HEK293T (cell line): ENCODE data around the gene TENT4A.

Experiments
- ARNT ChIP-seq: fragments of 450-650 bp; IDR thresholded peaks from 2 replicates; pipeline ENCODE4 v1.6.1; 2017; ENCODE audit warnings: mild to moderate bottlenecking
- HDGF ChIP-seq: fragments of 450-650 bp; IDR thresholded peaks from 2 replicates; pipeline ENCODE4 v1.6.1; 2017; ENCODE audit warnings: antibody characterized with exemption, borderline replicate concordance
- LEF1 ChIP-seq: fragments of 450-650 bp; IDR thresholded peaks from 2 replicates; pipeline ENCODE4 v1.6.1; 2017; ENCODE audit warnings: mild to moderate bottlenecking, borderline replicate concordance
- NFRKB ChIP-seq: fragments of 450-650 bp; IDR thresholded peaks from 2 replicates; pipeline ENCODE4 v1.6.1; 2016; ENCODE audit warnings: mild to moderate bottlenecking, moderate library complexity
- SP1 ChIP-seq: fragments of 450-650 bp; IDR thresholded peaks from 2 replicates; pipeline ENCODE4 v1.6.1; 2017
- SUZ12 ChIP-seq: fragments of 450-650 bp; IDR thresholded peaks from 2 replicates; pipeline ENCODE4 v1.6.1; 2016; ENCODE audit warnings: mild to moderate bottlenecking
- TARDBP ChIP-seq: fragments of 450-650 bp; IDR thresholded peaks from 2 replicates; pipeline ENCODE4 v1.6.1; 2016

- TF ChIP-seq ARNT (no peak), TARDBP (no peak), LEF1 (no peak), SUZ12 (no peak), HDGF (no peak), NFRKB (no peak), SP1 (no peak)
These were observed 8.1 kb upstream of the TENT4A start for GRCh38 chr5:6705088-6705487.
